Cardiac muscle cell (in vitro differentiated cells and primary cell): ENCODE data around the gene FNDC10. TPM values are rescaled to one million over a fixed set of nuclear protein-coding genes. Genes with fewer than 3 reads are reported as not detected.
A peak's percentile ranks its signal among the peaks of the same experiment; 100 is the strongest.
"Not testable (repeated sequence)": the region's sequence is repeated elsewhere in the genome, so short reads cannot be mapped to it uniquely, and the experiment has no call there.

Source experiments
- DNase-seq, 2 donors: peaks; one replicate each; pipeline versions ENCODE4 v3.0.0 to v3.0.0-alpha.2; 2010 to 2017; ENCODE audit warnings: low read depth in 1 of 2, low spot score in 1 of 2
- H3K27ac ChIP-seq: fragments of 200-600 bp; sonication (generic); 2 replicates; pipeline ENCODE4 v1.5.1; 2016
- H3K27me3 ChIP-seq: fragments of 200-600 bp; sonication (generic); 2 replicates; pipeline ENCODE4 v1.6.0; 2016; ENCODE audit warnings: control low read depth
- H3K36me3 ChIP-seq: fragments of 200-600 bp; sonication (generic); 2 replicates; pipeline ENCODE4 v1.5.1; 2016; ENCODE audit warnings: control low read depth
- H3K4me1 ChIP-seq: fragments of 200-600 bp; sonication (generic); 2 replicates; pipeline ENCODE4 v1.8.1; 2017; ENCODE audit warnings: low read depth, mild to moderate bottlenecking, mixed run types
- H3K4me3 ChIP-seq: fragments of 200-600 bp; sonication (generic); 2 replicates; pipeline ENCODE4 v1.5.1; 2016; ENCODE audit warnings: mild to moderate bottlenecking
- H3K9me3 ChIP-seq: fragments of 200-600 bp; sonication (generic); 2 replicates; pipeline ENCODE4 v1.5.1; 2017; ENCODE audit warnings: low read depth, mild to moderate bottlenecking, control low read depth
- polyA plus RNA-seq: library from polyadenylated mRNA; unstranded; fragments of >200 nt; fragmentation: Nextera tagmentation; extraction: Ambion mirVana; gene quantifications from 2 replicates; pipeline ENCODE4 v1.2.1, GENCODE V29; 2016
- total RNA-seq: library from RNA; depleted of rRNA; stranded (reverse); fragments of >200 nt; gene quantifications from 2 replicates; pipeline ENCODE4 v1.2.3, GENCODE V29; 2016
- TF ChIP-seq, protein P1 (sequence below): IDR thresholded peaks from 2 replicates; pipeline ENCODE4 v1.5.1; 2012; ENCODE audit warnings: low read depth, mild to moderate bottlenecking, low read length

The FNDC10 gene
- total and polyA plus RNA-seq, 2 experiments from 2014 or later: 30.9 to 62.3 TPM

DNA sequence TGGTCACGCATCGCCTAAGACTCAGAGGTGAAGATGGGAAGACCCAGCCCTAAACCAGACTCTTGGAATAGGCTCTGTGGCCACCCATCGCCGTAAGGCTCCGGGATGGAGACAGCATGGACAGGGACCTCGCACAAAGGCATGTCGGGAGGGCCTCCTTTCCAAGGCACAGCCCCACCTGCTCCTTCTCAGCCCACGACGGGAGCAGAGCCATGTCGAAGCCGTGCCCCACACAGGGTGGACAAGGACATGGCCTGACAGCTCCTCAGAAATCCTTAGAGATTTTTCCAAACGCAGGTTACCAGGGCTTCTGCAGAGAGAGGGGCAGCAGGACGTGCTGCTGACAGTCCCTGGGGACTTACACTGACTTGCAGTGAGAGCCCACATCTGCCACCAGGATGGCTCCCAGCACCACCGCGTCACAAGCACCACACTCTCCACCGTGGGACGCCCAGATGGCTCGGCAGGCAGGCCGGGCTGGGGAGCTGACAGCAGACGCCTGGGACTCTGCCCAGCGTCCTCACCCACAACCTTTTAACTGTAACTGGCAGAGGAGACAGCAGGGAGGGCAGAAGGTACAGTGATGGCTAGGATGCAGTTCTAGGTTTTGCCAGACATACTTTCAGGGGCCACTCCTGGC, 37.3 kb downstream of the FNDC10 start:
- DNase-seq: no peak
- H3K4me3 ChIP-seq: no peak overlapping the region
- H3K36me3 ChIP-seq: peaks cover 30% of the 10 kb centered on the region
- H3K27me3 ChIP-seq: no peaks in the 10 kb centered on the region
- H3K4me1 ChIP-seq: no peaks in the 10 kb centered on the region
- no peaks in the 10 kb centered on the region for H3K9me3 ChIP-seq
- TF ChIP-seq, protein P1, sequence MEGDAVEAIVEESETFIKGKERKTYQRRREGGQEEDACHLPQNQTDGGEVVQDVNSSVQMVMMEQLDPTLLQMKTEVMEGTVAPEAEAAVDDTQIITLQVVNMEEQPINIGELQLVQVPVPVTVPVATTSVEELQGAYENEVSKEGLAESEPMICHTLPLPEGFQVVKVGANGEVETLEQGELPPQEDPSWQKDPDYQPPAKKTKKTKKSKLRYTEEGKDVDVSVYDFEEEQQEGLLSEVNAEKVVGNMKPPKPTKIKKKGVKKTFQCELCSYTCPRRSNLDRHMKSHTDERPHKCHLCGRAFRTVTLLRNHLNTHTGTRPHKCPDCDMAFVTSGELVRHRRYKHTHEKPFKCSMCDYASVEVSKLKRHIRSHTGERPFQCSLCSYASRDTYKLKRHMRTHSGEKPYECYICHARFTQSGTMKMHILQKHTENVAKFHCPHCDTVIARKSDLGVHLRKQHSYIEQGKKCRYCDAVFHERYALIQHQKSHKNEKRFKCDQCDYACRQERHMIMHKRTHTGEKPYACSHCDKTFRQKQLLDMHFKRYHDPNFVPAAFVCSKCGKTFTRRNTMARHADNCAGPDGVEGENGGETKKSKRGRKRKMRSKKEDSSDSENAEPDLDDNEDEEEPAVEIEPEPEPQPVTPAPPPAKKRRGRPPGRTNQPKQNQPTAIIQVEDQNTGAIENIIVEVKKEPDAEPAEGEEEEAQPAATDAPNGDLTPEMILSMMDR: no peak
- no peak overlapping the region for H3K27ac ChIP-seq

DNA sequence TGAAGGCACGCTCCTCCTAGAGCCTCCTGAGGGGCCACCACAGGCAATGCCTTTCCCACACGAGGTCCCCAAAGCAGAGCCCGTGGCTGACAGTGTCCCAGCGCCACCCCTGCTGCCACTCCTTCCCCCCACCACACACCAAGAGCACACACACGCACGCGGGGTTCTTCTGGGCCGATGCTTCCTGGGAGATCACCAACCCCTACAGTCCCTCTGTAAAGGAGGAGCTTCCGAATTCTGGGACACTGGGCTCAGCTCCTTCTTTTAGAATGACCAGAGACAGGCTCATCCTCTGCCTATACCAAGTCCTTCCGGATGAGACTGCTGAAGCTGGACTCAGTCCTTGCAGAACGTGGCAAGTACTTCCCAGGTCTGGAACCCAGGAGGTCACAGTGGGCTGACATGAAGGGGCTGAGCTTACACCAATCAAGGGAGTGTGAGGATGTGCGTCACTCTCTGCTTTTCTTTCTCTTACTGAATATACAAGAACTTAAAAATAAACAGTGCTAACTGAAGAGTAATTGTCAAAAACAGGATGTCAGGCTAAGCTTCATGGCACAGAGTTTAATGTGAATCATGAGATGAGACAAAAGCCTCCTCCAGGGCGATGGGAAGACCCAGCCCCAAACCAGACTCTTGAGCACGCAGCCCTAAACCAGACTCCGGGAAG, 38.0 kb downstream of the FNDC10 start:
- DNase-seq: no peak
- no peak overlapping the region for H3K27ac ChIP-seq
- TF ChIP-seq, protein P1: no peak
- H3K27me3 ChIP-seq: no peaks in the 10 kb centered on the region
- H3K4me3 ChIP-seq: no peak overlapping the region
- no peaks in the 10 kb centered on the region for H3K9me3 ChIP-seq
- H3K4me1 ChIP-seq: no peaks in the 10 kb centered on the region
- H3K36me3 ChIP-seq: peaks cover 30% of the 10 kb centered on the region

DNA sequence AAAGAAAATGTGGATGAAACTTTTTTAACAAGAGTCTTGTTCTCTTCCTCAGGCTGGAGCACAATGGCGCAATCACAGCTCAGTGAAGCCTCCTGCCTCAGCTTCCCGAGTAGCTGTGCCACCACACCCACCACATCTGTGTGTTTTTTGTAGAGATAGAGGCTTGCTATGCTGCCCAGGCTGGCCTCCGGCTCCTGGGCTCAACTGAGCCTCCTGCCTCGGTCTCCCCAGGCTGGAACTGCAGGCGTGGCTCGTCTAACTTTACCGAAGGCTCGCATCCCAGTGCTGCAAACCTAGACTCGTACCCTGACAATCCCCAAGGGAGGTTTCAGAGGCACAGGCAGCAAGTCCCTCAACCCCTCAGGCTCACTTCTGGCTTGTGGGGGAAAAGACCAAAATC, 39.8 kb downstream of the FNDC10 start:
- Histone ChIP-seq H3K27ac (no peak overlapping the region), H3K4me1 (no peaks in the 10 kb centered on the region), H3K27me3 (no peaks in the 10 kb centered on the region), H3K9me3 (no peaks in the 10 kb centered on the region), H3K4me3 (no peak overlapping the region), H3K36me3 (peaks cover 30% of the 10 kb centered on the region)
- TF ChIP-seq, protein P1: no peak
- DNase-seq: no peak

DNA sequence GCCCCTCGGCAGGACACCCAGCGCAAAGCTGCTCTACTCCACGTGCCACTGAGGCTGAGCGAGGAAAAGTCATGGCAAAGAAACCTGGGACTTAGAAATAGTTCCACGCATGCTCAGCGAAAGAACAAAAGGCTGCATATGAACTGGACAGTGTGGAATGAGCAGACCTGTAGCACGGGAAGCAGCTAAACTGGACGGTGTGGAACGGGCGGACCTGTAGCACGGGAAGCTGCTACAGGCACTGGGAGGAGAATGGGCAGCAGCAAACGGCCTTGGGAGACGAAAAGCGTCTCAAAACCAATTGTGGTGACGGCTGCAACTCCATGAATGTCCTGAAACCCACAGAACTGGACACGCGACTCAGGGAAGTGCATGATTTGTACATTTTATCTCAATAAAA, 40.9 kb downstream of the FNDC10 start:
- no peak for DNase-seq
- H3K27ac ChIP-seq: peak overlapping the region; percentile 51
- no peaks in the 10 kb centered on the region for H3K9me3 ChIP-seq
- no peaks in the 10 kb centered on the region for H3K4me1 ChIP-seq
- peaks cover 22% of the 10 kb centered on the region for H3K36me3 ChIP-seq
- H3K4me3 ChIP-seq: no peak overlapping the region
- TF ChIP-seq, protein P1: no peak
- no peaks in the 10 kb centered on the region for H3K27me3 ChIP-seq

DNA sequence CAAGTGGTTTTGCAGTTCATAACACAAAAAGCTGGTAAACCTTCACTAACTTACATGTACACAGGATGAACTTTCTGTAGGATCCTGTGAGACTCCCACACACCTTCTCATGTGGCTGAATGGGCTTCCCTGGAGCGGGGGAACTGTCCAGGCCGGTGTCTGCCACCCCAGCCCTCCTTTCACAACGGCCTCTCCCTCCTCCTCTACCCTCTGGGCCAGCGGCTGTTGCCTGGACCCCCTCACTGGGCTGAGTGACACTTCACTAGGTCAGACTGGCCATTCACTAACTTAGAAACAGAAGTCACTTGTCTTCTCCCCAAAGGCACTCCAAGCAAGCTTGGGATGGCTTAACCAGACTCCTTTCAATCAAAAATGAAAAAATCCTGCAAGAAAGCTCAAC, 41.3 kb downstream of the FNDC10 start:
- H3K4me1 ChIP-seq: no peaks in the 10 kb centered on the region
- H3K9me3 ChIP-seq: no peaks in the 10 kb centered on the region
- DNase-seq: no peak
- H3K27ac ChIP-seq: peak overlapping the region; percentile 51
- H3K36me3 ChIP-seq: peaks cover 18% of the 10 kb centered on the region
- no peak overlapping the region for H3K4me3 ChIP-seq
- TF ChIP-seq, protein P1: no peak
- no peaks in the 10 kb centered on the region for H3K27me3 ChIP-seq

DNA sequence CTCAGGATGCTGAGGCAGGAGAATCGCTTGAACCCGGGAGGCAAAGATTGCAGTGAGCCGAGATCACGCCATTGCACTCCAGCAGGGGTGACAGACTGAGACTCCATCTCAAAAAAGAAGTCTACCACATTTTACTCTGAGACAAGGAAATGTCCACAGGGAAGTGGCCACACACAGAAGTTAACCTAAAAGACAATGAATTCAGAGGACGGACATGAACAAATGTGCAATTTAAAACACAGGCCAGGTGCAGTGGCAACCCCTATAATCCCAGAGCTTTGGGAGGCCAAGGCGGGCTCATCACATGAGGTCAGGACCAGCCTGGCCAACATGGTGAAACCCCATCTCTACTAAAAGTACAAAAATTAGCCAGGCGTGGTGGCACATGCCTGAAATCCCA, 42.2 kb downstream of the FNDC10 start:
- H3K27ac ChIP-seq, DNase-seq, H3K27me3 ChIP-seq, H3K9me3 ChIP-seq, H3K4me3 ChIP-seq, H3K4me1 ChIP-seq: not testable (repeated sequence)
- peaks cover 12% of the 10 kb centered on the region for H3K36me3 ChIP-seq

DNA sequence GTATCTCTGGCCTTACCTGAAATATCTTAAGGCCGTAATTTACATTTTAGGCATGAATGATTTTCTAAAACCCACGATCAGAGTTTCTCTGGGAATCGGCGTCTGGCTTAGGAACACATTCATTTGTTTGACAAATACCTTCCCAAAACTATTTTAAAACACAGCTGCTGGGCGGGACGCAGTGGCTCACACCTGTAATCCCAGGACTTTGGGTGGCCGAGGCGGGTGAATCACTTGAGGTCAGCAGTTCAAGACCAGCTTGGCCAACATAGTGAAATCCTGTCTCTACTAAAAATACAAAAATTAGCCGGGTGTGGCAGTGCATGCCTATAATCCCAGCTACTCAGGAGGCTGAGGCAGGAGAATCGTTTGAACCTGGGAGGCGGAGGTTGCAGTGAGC, 43.0 kb downstream of the FNDC10 start:
- not testable (repeated sequence) for DNase-seq, H3K27me3 ChIP-seq, H3K4me1 ChIP-seq

More for the DNA sequence above, 43.0 kb downstream of the FNDC10 start:
- H3K27ac ChIP-seq, H3K36me3 ChIP-seq, H3K4me3 ChIP-seq, H3K9me3 ChIP-seq: not testable (repeated sequence)
